Stimulated activated CD4-positive, alpha-beta T cell treated with anti-CD3 and anti-CD28 coated beads, Interleukin-4, amount 100 ng/mL, for 24 hours (primary cell): ENCODE measurements around the gene ILDR2.

Source experiments
- DNase-seq: peaks from one replicate; pipeline ENCODE4 v3.0.0-alpha.2; 2020

Gene ILDR2

GRCh38 chr1:166920561-166921475 lies 54.5 kb downstream of the ILDR2 start:
- DNase-seq, result no peak

GRCh38 chr1:166918956-166919316 lies 56.4 kb downstream of the ILDR2 start:
- DNase-seq, result no peak

DNA sequence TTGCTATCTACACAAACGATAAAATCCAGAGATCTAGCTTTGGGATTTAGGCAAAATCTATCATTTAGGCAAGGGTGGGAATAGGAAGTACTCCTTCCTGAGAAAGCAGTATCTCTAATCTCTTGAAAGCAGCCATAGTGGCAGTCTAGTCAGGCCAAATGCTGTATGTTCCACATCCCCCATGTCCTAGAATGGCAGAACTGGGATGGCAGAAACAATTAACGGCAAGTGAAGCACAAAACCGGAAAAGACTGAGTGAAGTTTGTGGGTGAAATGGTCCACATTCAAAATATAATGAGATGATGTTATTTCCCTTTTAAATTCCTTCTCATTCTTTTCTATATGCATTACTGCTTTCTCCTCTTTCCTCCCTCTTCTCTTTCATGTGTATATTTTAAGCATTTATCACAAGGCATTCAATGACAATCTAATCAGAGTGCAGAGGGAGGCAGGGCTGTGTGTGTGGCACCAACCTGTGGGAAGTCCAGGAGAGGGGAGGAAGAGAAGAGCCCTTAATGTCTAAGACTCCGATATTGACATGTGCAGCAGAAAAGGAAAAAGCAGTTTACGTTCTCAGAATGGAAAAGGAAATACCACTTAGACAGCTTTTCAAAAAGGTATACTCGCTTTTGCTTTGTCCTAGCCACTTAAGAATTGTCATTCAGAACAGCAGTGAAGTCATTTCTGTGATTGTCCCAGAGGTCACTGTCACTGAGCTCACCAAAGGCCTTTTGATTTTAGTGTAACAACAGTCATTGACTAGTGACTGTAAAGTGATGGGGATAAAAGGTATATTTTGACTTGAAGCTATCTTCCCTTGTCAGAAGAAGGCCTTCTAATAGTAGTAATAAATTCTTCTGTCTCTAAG lies 57.0 kb downstream of the ILDR2 start:
- no peak for DNase-seq

DNA sequence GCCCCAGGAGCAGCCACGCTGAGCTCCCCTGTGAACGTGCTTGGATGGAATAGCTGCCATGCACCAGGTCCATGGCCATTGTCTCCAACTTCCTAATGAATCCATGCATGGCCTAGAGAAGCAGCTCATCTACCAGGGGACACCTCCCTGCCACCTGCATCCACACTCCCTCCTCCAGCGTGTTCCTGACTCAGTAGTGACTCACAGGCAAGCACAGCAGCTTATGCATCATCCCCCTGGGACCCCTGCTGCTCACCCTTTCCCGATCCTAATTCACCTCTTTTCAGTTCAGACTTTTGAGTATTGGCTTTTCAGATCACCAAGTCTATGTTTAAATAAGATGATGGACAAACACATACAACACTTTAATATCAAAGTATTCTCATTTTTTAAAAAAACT lies 59.4 kb downstream of the ILDR2 start:
- no peak for DNase-seq

- no peak for DNase-seq
These were observed 60.3 kb downstream of the ILDR2 start for GRCh38 chr1:166915042-166915441.

- no peak for DNase-seq
These were observed 61.2 kb downstream of the ILDR2 start for GRCh38 chr1:166914111-166914510.

- DNase-seq, result no peak
These were observed 63.7 kb downstream of the ILDR2 start for GRCh38 chr1:166911624-166912023.

- peak; percentile 80 for DNase-seq
These were observed 64.8 kb downstream of the ILDR2 start for GRCh38 chr1:166910396-166910994.

DNA sequence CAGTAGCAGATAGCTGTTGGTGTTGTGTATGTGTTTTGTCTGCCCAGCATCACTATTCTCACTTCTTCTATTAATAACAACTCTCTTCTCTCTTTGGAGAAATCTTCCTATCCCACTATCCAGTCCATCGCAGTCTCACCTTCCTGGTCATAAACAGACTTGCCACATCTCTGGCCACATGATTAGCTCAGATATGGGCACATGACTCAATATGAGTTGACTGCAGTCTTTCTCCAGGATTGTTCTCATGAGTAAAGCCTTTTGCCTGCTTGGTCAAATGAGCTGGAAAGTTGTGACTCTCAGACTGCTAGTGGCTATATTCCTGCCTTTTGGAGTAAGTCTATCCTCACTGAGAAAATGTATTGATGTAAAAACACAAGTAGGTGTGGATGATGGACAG lies 66.4 kb downstream of the ILDR2 start:
- DNase-seq, result no peak

DNA sequence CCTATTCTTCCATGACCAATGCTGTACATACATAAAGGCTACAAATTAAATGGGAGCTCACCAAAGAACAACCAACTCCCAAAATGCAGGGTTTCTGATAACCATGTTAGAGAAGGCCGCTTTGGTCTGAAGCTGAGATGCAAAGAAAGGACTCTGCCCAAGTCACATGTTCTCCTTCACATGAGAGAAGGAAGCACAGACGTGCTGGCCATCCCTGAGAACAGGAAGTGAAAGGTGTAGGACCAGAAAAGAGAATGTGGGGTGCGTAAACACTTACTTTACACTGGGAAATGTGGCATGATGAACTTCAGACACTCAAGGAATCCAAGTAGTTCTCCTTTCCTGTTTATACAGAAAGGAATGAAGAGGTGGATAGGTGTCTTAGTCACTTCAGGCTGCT lies 67.6 kb downstream of the ILDR2 start:
- DNase-seq, result no peak

- no peak for DNase-seq
These were observed 68.3 kb downstream of the ILDR2 start for GRCh38 chr1:166907051-166907450.

GRCh38 chr1:166906647-166907046 lies 68.7 kb downstream of the ILDR2 start:
- no peak for DNase-seq

GRCh38 chr1:166905900-166906299 lies 69.4 kb downstream of the ILDR2 start:
- DNase-seq, result no peak

DNA sequence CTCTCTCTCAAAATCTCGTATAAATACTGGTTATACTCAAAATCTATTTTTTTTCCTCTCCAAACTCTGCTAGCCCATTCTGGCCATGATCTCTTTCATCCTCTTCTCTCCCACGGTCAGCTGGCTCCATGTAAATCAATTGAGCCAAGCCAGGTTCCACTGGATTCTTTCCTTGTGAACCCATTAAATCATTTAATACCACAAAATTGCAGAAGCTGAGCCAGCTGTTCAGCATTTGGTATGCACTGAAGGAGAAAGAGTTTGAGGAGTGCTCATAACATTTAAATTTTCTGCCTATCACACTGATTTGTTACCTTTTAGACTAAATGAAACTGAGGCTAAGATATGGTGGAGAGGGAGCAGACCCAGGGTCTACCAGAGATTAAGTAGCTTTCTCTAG lies 70.2 kb downstream of the ILDR2 start:
- no peak for DNase-seq

DNA sequence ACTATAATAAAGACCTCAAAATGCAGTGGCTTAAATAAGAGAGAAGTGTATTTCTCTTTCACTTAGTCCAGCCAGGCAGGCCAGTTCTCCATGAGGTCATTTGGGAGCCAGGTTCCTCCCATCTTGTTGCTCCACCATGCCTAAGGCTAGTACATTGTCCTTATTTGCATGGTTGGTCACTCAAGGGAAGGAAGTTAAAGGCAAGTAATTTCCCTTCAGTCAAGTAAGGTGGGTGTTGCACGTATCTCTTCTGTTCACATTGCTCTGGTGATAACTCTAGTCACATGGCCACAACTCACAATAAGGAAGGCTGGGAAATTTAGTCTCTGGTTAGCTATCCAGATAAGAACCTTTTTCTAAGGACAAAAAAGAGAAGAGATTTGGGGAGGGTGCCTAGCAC lies 72.1 kb downstream of the ILDR2 start:
- DNase-seq, result no peak

DNA sequence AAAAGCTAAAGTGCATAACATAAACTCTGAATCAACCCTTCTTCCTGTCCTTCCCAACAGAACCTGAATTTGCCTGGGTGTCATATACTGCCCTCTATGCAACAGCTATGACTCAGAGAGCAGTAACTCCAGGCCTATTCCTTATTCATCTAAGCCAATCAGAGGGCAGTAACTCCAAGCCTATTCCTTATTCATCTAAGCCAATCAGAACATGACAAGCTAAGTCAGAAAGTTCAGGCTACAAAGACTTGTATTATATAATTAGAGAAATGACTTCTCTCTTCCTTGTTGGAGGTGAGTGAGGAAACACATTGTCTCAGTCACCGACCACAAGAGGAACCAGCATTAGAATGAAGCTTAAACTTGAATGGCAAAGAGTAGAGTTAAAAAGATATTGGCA lies 73.1 kb downstream of the ILDR2 start:
- DNase-seq, result no peak

DNA sequence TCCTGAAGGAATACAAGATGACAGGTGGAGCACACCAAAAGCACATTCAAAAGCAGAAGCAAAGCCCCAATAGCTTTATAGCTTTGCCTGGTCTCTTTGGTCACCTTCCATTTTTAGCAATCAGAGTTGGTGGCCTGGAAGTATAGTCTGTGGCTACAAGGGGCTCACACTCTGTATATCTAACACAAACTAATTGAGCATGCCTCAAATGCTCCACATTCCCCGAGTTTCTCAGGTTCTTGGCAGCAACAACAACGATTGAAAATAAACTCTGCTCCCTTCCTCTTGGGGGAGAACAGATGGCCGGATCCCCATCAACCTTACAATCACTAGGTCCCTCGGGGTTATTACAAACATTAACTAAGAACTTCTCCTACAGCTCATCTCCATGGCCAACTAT lies 74.4 kb downstream of the ILDR2 start:
- no peak for DNase-seq

- DNase-seq, result no peak
These were observed 75.6 kb downstream of the ILDR2 start for GRCh38 chr1:166899769-166900168.

DNA sequence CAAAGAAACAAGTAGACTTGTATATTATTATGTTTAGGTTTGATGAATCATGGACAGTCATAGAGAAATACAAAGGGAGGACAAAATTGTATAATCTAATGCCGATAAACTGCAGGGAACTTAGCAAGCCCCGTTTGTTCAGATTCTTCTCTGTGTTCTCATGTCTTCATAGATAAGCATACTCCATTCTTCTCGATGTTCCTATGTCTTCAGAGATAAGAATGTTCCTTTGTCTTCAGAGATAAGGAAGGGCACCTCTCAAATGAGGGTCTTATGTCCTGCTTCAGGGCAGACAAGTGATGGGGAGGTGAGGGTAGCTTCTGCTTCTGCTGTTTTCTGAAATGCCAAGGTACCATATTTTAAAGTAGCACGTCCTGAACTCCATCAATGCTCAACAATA lies 79.6 kb downstream of the ILDR2 start:
- no peak for DNase-seq

DNA sequence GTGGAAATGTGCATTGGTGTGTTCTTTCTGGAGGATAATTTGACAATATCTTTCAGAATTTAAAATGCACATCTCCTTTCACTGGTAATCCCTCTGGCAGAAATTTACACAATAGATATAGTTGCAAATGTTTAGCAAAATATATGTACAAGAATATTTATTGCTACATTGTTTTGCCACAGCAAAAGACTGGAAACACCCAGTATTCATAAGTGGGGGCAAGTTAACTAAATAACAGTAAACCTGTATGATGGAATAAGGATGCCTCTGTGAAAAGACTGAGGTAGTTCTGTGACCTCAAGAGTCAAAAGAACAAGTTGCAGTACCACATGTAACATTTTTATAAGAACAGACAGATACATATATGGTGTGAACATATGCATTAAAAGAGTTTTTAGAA lies 85.6 kb downstream of the ILDR2 start:
- no peak for DNase-seq

DNA sequence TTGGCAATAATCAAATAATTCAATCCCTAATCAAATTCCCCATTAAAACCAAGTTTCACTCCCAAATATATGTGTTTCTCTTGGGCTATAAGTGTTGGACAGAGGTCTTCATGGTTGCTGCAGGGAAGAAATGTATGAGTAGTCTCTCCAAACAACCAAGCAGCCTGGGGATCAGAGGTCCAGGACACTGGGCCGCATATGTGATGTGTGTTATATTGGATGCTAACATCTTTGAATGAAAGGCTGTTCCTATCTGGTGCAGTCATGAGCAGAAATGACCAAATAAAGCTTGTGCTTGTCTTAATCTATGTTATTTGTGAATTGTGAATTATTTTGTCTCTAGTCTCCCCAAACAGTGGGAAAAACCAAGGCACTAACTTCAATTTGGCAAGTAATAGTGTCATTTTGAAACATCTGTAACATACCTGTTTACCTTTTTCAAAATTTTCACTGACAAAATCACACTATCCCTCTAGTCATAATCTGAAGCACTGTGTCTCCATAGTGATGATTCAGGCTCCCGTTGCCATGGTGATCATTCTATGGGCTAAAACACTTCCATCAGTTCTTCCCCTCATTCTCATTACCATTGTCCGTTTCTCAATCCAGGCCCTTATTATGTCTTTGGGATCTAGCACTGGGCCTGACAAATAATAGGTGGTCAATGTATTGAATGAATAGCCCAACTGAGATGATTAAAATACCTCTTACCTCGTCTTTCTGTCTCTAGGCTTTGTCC lies 86.8 kb downstream of the ILDR2 start:
- DNase-seq, result no peak

DNA sequence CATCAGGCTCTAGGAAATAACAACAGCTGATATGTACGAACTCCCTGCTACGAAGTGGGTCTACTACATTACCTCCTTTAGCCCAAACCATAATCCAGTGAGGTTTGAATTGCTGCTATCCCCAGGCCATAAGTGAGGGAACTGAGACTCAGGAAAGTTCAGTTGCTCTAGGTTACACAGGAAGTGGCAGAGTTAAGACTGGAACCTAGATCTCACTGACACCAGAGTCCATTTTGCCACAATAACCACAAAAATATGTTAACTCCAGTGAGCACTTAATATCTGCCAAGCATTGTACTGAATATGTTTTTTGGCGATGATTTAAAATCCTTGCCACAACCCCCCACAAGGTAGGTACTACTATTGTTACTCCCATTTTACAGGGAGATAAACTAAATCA lies 90.4 kb downstream of the ILDR2 start:
- no peak for DNase-seq

DNA sequence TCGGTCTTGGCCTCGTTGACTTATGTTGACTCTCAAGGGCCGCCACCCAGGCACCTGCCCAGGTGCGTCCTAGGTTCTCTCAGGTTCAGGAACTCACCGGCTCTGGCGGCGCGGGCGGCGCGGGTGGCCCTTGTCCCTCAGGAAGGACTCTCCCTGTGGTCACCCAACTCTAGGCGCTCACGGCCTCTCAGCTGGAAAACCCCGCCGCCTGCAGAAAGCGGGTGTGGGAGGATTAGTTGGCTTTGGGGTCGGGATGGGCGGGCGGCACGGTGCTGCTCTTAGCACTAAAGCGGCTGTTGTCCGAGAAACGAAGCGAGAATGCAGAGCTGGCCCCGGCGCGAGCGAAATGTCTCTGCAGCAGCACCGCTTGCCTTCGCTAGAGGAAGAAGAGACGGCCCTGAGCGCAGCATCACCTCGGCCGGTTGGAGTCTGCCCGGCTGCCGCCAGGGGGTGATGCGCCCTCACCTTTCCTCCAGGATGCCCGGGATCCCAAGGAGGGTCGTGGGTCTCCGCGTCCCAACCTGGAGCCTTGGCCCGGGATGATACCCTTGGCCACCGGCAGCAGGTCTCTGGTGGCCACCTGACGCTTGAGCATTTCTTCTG lies 91.2 kb downstream of the ILDR2 start:
- peak; percentile 10 for DNase-seq
